ENCODE results near the gene SLC35B4.

DNA sequence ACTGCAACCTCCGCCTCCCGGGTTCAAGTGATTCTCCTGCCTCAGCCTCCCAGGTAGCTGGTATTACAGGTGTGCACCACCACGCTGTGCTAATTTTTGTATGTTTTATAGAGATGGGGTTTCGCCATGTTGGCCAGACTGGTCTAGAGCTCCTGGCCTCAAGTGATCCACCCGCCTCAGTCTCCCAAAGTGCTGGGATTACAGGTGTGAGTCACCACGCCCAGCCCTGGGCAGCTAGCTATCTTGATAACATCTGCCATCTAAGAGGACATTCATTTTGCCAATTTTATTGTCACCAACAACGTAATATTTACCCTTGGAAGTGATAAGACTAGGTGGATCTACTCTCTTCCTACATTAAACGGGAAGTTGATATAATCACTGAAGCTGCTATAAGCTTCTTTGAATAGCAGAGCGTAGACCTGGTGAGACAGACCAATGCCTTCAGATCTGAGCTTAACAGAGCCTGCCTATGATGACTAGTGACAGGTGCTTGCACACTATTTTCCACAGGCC lies 39.7 kb upstream of the SLC35B4 start:
- TF ChIP-seq GATA3 (IDR thresholded peaks at IDR 0.05; ENCODE audit: low read depth, low read length), result no peak
- no peak for TF ChIP-seq GATA2 (IDR thresholded peaks at IDR 0.05; ENCODE audit: low read depth, low read length)
